ENCODE measurements around the gene RYR3.
"Not testable (repeated sequence)": the region's sequence is repeated elsewhere in the genome, so short reads cannot be mapped to it uniquely, and the experiment has no call there.

Gene RYR3

DNA sequence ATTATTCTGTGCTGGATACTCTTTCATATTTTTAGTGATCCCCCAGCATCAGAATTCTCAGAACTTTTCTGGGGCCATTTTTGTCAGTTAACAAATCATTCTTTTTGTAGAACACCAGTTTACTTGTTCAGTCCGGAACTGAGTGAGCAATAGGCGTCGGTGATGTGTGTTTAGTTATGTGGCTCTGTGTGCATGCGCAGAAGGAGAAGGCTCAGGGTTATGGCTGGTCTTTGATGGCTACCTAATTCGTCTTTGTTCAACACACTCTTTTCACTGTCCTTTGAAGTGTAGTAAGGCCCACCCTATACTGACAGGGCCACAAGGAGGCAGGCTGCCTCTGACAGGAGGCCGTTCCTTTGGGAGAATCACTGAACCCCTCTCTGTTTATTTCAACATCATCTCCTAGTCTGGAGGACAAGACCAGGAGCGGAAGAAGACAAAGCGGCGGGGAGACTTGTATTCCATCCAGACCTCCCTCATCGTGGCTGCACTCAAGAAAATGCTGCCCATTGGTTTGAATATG lies 499.4 kb downstream of the RYR3 start:
- Histone ChIP-seq H3K4me3 (ENCODE audit: low read depth in 1 of 2, low read length in 1 of 2) (no peak overlapping the region), H3K9me3 (no peaks in the 10 kb centered on the region)

DNA sequence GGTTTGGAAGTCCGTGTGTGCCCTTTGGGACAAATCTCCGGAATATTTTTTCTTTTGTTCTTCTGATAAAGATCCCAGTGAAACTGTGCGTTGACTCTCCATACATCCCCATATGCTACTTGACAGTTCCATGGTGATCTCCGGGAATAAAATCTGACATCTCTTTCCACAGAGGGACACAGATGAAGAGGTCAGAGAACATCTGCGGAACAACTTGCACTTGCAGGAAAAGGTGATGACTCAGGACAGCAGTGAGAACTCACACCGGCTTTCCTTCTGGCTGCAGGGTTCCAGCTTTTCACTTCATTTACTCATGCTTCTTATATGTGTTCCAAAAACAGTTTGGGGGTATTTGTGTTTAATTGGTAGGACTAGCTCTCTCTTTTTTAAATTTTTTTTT lies 500.0 kb downstream of the RYR3 start:
- Histone ChIP-seq H3K27ac (no peak overlapping the region), H3K4me1 (ENCODE audit: control insufficient read depth in 1 of 2, insufficient read depth in 1 of 2, low read depth in 1 of 2, low read length in 1 of 2) (no peaks in the 10 kb centered on the region), H3K4me3 (ENCODE audit: low read depth in 1 of 2, low read length in 1 of 2) (no peak overlapping the region), H3K27me3 (no peaks in the 10 kb centered on the region), H3K36me3 (no peaks in the 10 kb centered on the region), H3K9me3 (no peaks in the 10 kb centered on the region)
- TF ChIP-seq, protein P1, sequence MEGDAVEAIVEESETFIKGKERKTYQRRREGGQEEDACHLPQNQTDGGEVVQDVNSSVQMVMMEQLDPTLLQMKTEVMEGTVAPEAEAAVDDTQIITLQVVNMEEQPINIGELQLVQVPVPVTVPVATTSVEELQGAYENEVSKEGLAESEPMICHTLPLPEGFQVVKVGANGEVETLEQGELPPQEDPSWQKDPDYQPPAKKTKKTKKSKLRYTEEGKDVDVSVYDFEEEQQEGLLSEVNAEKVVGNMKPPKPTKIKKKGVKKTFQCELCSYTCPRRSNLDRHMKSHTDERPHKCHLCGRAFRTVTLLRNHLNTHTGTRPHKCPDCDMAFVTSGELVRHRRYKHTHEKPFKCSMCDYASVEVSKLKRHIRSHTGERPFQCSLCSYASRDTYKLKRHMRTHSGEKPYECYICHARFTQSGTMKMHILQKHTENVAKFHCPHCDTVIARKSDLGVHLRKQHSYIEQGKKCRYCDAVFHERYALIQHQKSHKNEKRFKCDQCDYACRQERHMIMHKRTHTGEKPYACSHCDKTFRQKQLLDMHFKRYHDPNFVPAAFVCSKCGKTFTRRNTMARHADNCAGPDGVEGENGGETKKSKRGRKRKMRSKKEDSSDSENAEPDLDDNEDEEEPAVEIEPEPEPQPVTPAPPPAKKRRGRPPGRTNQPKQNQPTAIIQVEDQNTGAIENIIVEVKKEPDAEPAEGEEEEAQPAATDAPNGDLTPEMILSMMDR (IDR thresholded peaks at IDR 0.05) = no peak

More for the DNA sequence above, 499.4 kb downstream of the RYR3 start:
- TF ChIP-seq, protein P1 (IDR thresholded peaks at IDR 0.05) = no peak
- no peaks in the 10 kb centered on the region for H3K36me3 ChIP-seq
- no peaks in the 10 kb centered on the region for H3K4me1 ChIP-seq (ENCODE audit: control insufficient read depth in 1 of 2, insufficient read depth in 1 of 2, low read depth in 1 of 2, low read length in 1 of 2)
- no peaks in the 10 kb centered on the region for H3K27me3 ChIP-seq
- no peak overlapping the region for H3K27ac ChIP-seq

DNA sequence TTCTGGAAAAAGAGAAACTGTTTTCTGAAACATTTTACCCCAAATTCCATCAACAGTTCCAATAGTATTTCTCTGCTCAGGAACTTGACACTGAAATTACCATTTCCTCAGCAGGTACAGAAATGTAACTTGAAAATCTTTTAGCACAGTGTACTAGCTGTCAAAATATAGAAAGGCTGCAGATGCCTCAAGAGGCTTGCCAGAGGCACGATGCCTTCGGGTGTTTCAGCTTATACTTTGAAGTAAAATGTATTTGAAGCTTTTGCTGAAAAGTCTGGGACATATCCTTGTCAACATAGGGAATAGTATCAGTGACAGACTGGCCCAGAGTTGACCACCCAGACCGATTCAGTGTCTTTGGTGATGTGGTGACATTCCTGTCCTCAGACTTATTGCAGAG lies 503.1 kb downstream of the RYR3 start:
- Histone ChIP-seq H3K27me3 (no peaks in the 10 kb centered on the region), H3K27ac (no peak overlapping the region), H3K36me3 (no peaks in the 10 kb centered on the region), H3K4me1 (ENCODE audit: control insufficient read depth in 1 of 2, insufficient read depth in 1 of 2, low read depth in 1 of 2, low read length in 1 of 2) (no peaks in the 10 kb centered on the region), H3K9me3 (no peaks in the 10 kb centered on the region), H3K4me3 (ENCODE audit: low read depth in 1 of 2, low read length in 1 of 2) (no peak overlapping the region)
- TF ChIP-seq, protein P1 (IDR thresholded peaks at IDR 0.05) = no peak

DNA sequence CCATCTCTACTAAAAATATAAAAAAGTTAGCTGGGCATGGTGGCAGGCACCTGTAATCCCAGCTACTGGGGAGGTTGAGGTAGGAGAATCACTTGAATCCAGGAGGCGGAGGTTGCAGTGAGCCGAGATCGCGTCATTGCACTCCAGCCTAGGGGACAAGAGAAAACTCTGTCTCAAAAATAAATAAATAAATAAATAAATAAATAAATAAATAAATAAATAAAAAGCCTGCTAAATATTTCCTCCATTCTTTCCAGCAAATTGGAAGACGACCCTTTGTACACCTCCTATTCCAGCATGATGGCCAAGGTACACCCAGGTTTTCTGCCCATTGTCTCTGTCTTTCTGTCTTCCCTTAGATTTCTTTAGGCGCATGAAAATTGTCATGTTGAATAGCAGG lies 508.7 kb downstream of the RYR3 start:
- H3K36me3 ChIP-seq; H3K4me1 ChIP-seq (ENCODE audit: control insufficient read depth in 1 of 2, insufficient read depth in 1 of 2, low read depth in 1 of 2, low read length in 1 of 2); H3K27me3 ChIP-seq; H3K9me3 ChIP-seq; H3K27ac ChIP-seq; H3K4me3 ChIP-seq (ENCODE audit: low read depth in 1 of 2, low read length in 1 of 2): not testable (repeated sequence)

DNA sequence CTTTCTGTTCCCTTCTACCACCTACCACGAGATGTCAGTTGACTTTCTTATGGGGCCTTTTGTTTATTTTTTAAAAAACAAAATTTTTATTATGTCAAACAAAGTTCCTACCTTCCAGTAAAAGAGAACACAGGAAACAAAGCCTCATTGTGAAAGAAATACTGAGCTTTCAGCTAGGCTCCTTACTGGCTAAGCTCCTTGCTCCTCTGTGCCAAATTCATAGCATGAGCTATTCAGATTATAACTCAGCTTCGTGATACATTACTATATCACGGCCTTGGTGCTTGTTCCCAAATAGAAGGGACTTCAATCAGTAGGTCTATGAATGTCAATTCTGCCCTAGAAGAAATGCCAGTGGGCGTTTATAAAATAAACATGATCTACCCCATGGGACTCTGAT lies 511.7 kb downstream of the RYR3 start:
- no peaks in the 10 kb centered on the region for H3K36me3 ChIP-seq
- no peaks in the 10 kb centered on the region for H3K4me1 ChIP-seq (ENCODE audit: control insufficient read depth in 1 of 2, insufficient read depth in 1 of 2, low read depth in 1 of 2, low read length in 1 of 2)
- H3K9me3 ChIP-seq = no peaks in the 10 kb centered on the region
- H3K27ac ChIP-seq = no peak overlapping the region
- H3K4me3 ChIP-seq (ENCODE audit: low read depth in 1 of 2, low read length in 1 of 2) = no peak overlapping the region
- H3K27me3 ChIP-seq = no peaks in the 10 kb centered on the region
- TF ChIP-seq, protein P1 (IDR thresholded peaks at IDR 0.05) = no peak

DNA sequence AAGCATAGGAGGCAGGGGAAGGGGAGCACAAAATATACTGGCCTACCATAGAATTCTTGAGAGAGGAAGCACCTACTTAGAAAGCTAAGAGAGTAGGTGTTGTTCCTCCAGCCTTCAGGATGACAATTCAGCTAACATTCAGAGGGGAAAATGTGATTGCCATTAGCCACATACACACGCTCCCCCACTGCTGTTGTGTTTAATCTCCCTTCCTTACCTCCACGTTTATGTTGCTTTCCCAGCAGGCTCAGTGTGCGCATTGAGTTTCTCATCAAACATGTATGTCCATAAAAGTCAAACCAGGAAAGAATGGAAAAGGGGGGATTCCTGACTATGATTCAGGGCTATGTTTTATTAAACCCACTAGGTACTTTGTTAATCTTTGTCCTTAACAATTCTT lies 512.4 kb downstream of the RYR3 start:
- TF ChIP-seq, protein P1 (IDR thresholded peaks at IDR 0.05) = no peak
- H3K27ac ChIP-seq = no peak overlapping the region
- H3K9me3 ChIP-seq = no peaks in the 10 kb centered on the region
- no peak overlapping the region for H3K4me3 ChIP-seq (ENCODE audit: low read depth in 1 of 2, low read length in 1 of 2)
- no peaks in the 10 kb centered on the region for H3K36me3 ChIP-seq
- no peaks in the 10 kb centered on the region for H3K27me3 ChIP-seq
- no peaks in the 10 kb centered on the region for H3K4me1 ChIP-seq (ENCODE audit: control insufficient read depth in 1 of 2, insufficient read depth in 1 of 2, low read depth in 1 of 2, low read length in 1 of 2)

Measured in neutrophil (primary cell).